ENCODE measurements around the gene ECI2. TPM values are rescaled to one million over a fixed set of nuclear protein-coding genes. Genes with fewer than 3 reads are reported as not detected.

Gene ECI2
- total RNA-seq, 1 experiment from 2014 or later = 24.6 TPM

DNA sequence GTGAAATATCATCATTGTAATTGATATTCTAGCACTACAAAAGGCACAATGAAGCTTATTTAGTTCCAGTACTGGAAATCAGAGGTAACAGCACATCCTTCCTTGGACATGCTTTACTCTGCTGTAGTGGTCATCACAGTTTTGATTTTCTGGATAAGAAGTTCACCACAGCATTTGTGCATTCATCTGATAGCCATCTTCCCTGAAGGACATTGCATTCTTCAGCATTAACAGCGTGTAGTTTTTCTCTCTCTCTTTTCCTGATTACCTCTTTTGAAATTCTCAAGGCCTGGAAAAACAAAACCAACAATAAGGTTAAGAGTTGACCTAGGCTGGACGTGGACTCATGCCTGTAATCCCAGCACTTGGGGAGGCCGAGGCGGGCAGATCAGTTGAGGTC is 19.6 kb downstream of the ECI2 start:
- Mint-ChIP-seq H3K27me3 (ENCODE audit: insufficient read depth, unreplicated experiment) (no peaks in the 10 kb centered on the region), H3K9me3 (ENCODE audit: unreplicated experiment) (no peaks in the 10 kb centered on the region), H3K4me3 (ENCODE audit: unreplicated experiment) (no peak overlapping the region), H3K36me3 (ENCODE audit: insufficient read depth, unreplicated experiment) (peaks cover 6% of the 10 kb centered on the region), H3K27ac (ENCODE audit: unreplicated experiment) (no peak overlapping the region), H3K4me1 (ENCODE audit: low read depth, unreplicated experiment) (no peaks in the 10 kb centered on the region)
- no TSS peak for BruUV-seq (replicated peaks)
- Histone ChIP-seq H3K9me3 (0 out of 2 replicates have a peak, but pooled peaks cover under 1% of the 10 kb centered on the region), H3K4me1 (no peaks in the 10 kb centered on the region), H3K27me3 (replicated peaks; ENCODE audit: control insufficient read depth, insufficient read depth, low read length) (no peaks in the 10 kb centered on the region), H3K36me3 (ENCODE audit: control insufficient read depth, insufficient read depth, low read length) (no peaks in the 10 kb centered on the region), H3K4me3 (ENCODE audit: low read depth, low read length) (no peak overlapping the region)
- intact Hi-C loops (cut with micrococcal nuclease; ENCODE audit: unreplicated experiment) = no loop called here
- ChIA-PET CTCF (no interaction called here), POLR2A (no interaction called here)
- TF ChIP-seq, protein P1, sequence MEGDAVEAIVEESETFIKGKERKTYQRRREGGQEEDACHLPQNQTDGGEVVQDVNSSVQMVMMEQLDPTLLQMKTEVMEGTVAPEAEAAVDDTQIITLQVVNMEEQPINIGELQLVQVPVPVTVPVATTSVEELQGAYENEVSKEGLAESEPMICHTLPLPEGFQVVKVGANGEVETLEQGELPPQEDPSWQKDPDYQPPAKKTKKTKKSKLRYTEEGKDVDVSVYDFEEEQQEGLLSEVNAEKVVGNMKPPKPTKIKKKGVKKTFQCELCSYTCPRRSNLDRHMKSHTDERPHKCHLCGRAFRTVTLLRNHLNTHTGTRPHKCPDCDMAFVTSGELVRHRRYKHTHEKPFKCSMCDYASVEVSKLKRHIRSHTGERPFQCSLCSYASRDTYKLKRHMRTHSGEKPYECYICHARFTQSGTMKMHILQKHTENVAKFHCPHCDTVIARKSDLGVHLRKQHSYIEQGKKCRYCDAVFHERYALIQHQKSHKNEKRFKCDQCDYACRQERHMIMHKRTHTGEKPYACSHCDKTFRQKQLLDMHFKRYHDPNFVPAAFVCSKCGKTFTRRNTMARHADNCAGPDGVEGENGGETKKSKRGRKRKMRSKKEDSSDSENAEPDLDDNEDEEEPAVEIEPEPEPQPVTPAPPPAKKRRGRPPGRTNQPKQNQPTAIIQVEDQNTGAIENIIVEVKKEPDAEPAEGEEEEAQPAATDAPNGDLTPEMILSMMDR (IDR thresholded peaks at IDR 0.05; ENCODE audit: insufficient read depth in 1 of 2, low read depth in 1 of 2, low read length in 1 of 2, severe bottlenecking in 1 of 2, unreplicated experiment in 1 of 2) = no peak
- DNase-seq = no peak

DNA sequence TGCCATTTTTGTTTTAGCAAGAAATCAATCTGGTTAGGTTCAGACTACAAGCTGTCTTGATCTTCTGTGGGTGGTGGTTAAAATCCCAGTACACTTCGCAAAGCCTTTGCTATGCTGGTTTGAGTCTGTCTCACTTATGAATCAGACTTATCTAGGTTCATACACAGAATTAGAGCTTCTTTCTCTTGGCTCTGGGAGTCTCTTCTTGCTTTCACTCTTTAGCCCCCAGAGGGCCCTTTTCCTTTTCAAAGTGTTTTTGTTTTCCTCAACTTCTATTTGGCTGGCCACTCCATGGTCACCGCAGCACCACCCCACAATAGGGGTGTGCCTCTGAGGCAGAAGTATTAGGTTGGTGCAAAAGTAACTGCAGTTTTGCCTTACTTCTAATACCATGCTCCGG is 21.3 kb downstream of the ECI2 start:
- TF ChIP-seq, protein P1 (IDR thresholded peaks at IDR 0.05; ENCODE audit: insufficient read depth in 1 of 2, low read depth in 1 of 2, low read length in 1 of 2, severe bottlenecking in 1 of 2, unreplicated experiment in 1 of 2) = no peak
- Histone ChIP-seq H3K4me3 (ENCODE audit: low read depth, low read length) (no peak overlapping the region), H3K27me3 (replicated peaks; ENCODE audit: control insufficient read depth, insufficient read depth, low read length) (no peaks in the 10 kb centered on the region), H3K4me1 (no peaks in the 10 kb centered on the region), H3K9me3 (no peaks in the 10 kb centered on the region), H3K36me3 (ENCODE audit: control insufficient read depth, insufficient read depth, low read length) (no peaks in the 10 kb centered on the region)
- Mint-ChIP-seq H3K27me3 (ENCODE audit: insufficient read depth, unreplicated experiment) (no peaks in the 10 kb centered on the region), H3K27ac (ENCODE audit: unreplicated experiment) (no peak overlapping the region), H3K9me3 (ENCODE audit: unreplicated experiment) (no peaks in the 10 kb centered on the region), H3K4me3 (ENCODE audit: unreplicated experiment) (no peak overlapping the region), H3K4me1 (ENCODE audit: low read depth, unreplicated experiment) (no peaks in the 10 kb centered on the region), H3K36me3 (ENCODE audit: insufficient read depth, unreplicated experiment) (peaks cover 6% of the 10 kb centered on the region)
- no TSS peak for BruUV-seq (replicated peaks)
- DNase-seq = no peak
- CTCF ChIA-PET = no interaction called here
- POLR2A ChIA-PET = no interaction called here
- intact Hi-C loops (cut with micrococcal nuclease; ENCODE audit: unreplicated experiment) = no loop called here

GRCh38 chr6:4113649-4114048 is 21.7 kb downstream of the ECI2 start:
- Mint-ChIP-seq H3K4me1 (ENCODE audit: low read depth, unreplicated experiment) (no peaks in the 10 kb centered on the region), H3K9me3 (ENCODE audit: unreplicated experiment) (no peaks in the 10 kb centered on the region), H3K27ac (ENCODE audit: unreplicated experiment) (no peak overlapping the region), H3K4me3 (ENCODE audit: unreplicated experiment) (no peak overlapping the region), H3K36me3 (ENCODE audit: insufficient read depth, unreplicated experiment) (peaks cover 6% of the 10 kb centered on the region), H3K27me3 (ENCODE audit: insufficient read depth, unreplicated experiment) (no peaks in the 10 kb centered on the region)
- Histone ChIP-seq H3K9me3 (no peaks in the 10 kb centered on the region), H3K27me3 (replicated peaks; ENCODE audit: control insufficient read depth, insufficient read depth, low read length) (no peaks in the 10 kb centered on the region), H3K4me1 (no peaks in the 10 kb centered on the region), H3K4me3 (ENCODE audit: low read depth, low read length) (no peak overlapping the region), H3K36me3 (ENCODE audit: control insufficient read depth, insufficient read depth, low read length) (no peaks in the 10 kb centered on the region)
- POLR2A ChIA-PET = no interaction called here
- no TSS peak for BruUV-seq (replicated peaks)
- TF ChIP-seq, protein P1 (IDR thresholded peaks at IDR 0.05; ENCODE audit: insufficient read depth in 1 of 2, low read depth in 1 of 2, low read length in 1 of 2, severe bottlenecking in 1 of 2, unreplicated experiment in 1 of 2) = no peak
- intact Hi-C loops (cut with micrococcal nuclease; ENCODE audit: unreplicated experiment) = no loop called here
- no peak for DNase-seq
- CTCF ChIA-PET = no interaction called here
